ENCODE data around the gene MCM3AP. TPM values are rescaled to one million over a fixed set of nuclear protein-coding genes. Genes with fewer than 3 reads are reported as not detected.

MCM3AP gene
- total RNA-seq, 1 experiment from 2014 or later = 88.4 TPM

DNA sequence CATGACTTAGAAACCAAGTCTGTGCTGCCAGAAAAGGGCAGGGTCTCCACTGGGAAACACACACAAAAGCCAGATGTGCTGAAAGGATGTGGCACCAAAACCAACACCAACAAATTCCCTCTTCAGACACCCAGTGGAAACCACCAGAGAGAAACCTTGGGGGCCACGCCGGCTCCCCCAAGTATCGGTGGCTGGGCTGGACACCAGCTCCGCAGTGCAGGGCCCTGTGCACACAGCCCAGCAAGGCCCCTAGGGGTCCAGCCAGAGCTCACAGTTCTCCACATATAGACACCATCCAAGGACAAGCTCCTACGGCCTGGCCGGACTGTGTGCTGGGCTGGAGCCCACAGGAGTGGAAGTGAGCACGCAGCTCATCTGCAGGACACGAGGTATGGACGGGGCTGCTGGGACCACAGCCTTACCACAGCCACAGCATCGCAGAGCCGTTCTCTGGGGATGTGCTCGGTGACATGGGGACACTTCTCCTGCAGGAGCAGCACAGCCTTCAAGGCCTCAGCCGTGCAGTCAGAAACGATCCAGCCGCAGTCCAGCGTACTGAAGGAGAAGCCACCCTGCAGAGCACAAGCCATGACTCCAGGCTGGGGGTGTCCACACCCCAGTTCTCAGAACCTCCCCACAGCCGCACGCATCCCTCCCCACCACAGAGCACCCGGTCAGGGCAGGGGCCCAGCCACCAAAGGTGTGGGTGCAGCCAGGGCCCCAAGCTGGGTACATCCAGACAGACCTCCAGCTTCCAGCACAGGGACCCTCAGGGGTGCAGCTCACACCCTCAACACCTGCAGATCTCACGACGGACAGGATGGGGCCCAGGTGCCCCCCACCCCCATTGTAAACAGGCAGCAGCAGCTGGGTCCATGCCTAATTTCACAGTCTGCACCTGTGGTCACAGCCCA is 78.1 kb downstream of the MCM3AP start:
- TF ChIP-seq CTCF (IDR thresholded peaks at IDR 0.05 in 2 of 3, conservative IDR thresholded peaks at IDR 0.05 in 1 of 3; ENCODE audit: borderline replicate concordance in 1 of 3, insufficient read depth in 1 of 3, low read depth in 2 of 3, low read length in 2 of 3) (no peak), CEBPB (IDR thresholded peaks at IDR 0.05; ENCODE audit: low read depth) (no peak), EGR1 (IDR thresholded peaks at IDR 0.05; ENCODE audit: low read depth) (no peak), RAD21 (IDR thresholded peaks at IDR 0.05; ENCODE audit: low read depth) (no peak), ZBTB33 (IDR thresholded peaks at IDR 0.05; ENCODE audit: extremely low read depth, insufficient replicate concordance, low read length) (no peak), FOSL1 (IDR thresholded peaks at IDR 0.05; ENCODE audit: low read depth) (no peak), SRF (IDR thresholded peaks at IDR 0.05; ENCODE audit: low read depth) (no peak), JUND (IDR thresholded peaks at IDR 0.05) (no peak), EZH2 (IDR thresholded peaks at IDR 0.05) (no peak), CBX3 (IDR thresholded peaks at IDR 0.05; ENCODE audit: low read depth) (no peak), ZFX (IDR thresholded peaks at IDR 0.05) (no peak), MAX (IDR thresholded peaks at IDR 0.05) (no peak), SIN3A (IDR thresholded peaks at IDR 0.05; ENCODE audit: low read depth) (no peak), TCF7L2 (IDR thresholded peaks at IDR 0.05; ENCODE audit: borderline replicate concordance, extremely low read depth, insufficient read depth, insufficient read length) (no peak), SP1 (IDR thresholded peaks at IDR 0.05; ENCODE audit: low read depth) (no peak), EZH2phosphoT487 (IDR thresholded peaks at IDR 0.05; ENCODE audit: borderline replicate concordance) (no peak), POLR2AphosphoS5 (IDR thresholded peaks at IDR 0.05; ENCODE audit: low read depth, low read length) (no peak)
- TF ChIP-seq, protein P1, sequence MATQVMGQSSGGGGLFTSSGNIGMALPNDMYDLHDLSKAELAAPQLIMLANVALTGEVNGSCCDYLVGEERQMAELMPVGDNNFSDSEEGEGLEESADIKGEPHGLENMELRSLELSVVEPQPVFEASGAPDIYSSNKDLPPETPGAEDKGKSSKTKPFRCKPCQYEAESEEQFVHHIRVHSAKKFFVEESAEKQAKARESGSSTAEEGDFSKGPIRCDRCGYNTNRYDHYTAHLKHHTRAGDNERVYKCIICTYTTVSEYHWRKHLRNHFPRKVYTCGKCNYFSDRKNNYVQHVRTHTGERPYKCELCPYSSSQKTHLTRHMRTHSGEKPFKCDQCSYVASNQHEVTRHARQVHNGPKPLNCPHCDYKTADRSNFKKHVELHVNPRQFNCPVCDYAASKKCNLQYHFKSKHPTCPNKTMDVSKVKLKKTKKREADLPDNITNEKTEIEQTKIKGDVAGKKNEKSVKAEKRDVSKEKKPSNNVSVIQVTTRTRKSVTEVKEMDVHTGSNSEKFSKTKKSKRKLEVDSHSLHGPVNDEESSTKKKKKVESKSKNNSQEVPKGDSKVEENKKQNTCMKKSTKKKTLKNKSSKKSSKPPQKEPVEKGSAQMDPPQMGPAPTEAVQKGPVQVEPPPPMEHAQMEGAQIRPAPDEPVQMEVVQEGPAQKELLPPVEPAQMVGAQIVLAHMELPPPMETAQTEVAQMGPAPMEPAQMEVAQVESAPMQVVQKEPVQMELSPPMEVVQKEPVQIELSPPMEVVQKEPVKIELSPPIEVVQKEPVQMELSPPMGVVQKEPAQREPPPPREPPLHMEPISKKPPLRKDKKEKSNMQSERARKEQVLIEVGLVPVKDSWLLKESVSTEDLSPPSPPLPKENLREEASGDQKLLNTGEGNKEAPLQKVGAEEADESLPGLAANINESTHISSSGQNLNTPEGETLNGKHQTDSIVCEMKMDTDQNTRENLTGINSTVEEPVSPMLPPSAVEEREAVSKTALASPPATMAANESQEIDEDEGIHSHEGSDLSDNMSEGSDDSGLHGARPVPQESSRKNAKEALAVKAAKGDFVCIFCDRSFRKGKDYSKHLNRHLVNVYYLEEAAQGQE (IDR thresholded peaks at IDR 0.05; ENCODE audit: low read depth) = no peak
- TF ChIP-seq, protein P2, sequence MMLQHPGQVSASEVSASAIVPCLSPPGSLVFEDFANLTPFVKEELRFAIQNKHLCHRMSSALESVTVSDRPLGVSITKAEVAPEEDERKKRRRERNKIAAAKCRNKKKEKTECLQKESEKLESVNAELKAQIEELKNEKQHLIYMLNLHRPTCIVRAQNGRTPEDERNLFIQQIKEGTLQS (IDR thresholded peaks at IDR 0.05) = no peak
- no TSS peak for BruUV-seq (replicated peaks)
- no peaks in the 10 kb centered on the region; a peak in 1 of 4 replicates for H3K36me3 ChIP-seq (ENCODE audit: control insufficient read depth in 1 of 2, insufficient read depth in 2 of 2, low read length in 2 of 2)

More for the DNA sequence above, 78.1 kb downstream of the MCM3AP start:
- no peak overlapping the region for H3K4me2 ChIP-seq (ENCODE audit: low read length)
- no peak overlapping the region for H2AFZ ChIP-seq (ENCODE audit: low read depth, low read length, poor library complexity, severe bottlenecking)
- ATAC-seq (no peak), DNase-seq (ENCODE audit: low read depth, low spot score) (no peak)
- no peaks in the 10 kb centered on the region for H3K79me2 ChIP-seq (ENCODE audit: insufficient read depth, low read length)
- H4K20me1 ChIP-seq (ENCODE audit: insufficient read depth) = no peaks in the 10 kb centered on the region
- H3K4me1 ChIP-seq (ENCODE audit: control insufficient read depth in 1 of 2, insufficient read depth in 2 of 2, low read length in 2 of 2) = no peaks in the 10 kb centered on the region
- no peaks in the 10 kb centered on the region for H3K27me3 ChIP-seq (ENCODE audit: insufficient read depth, low read length)
- RAD21 ChIA-PET (ENCODE audit: low non-redundant PET in 1 of 2, low total read pairs in 2 of 2, uncharacterized antibody in 2 of 2, unreplicated experiment in 2 of 2) = no interaction called here
- CTCF ChIA-PET = no interaction called here
- H3K27ac ChIP-seq (ENCODE audit: low read depth, low read length) = no peak overlapping the region
- H3K9ac ChIP-seq (ENCODE audit: low read length) = no peak overlapping the region
- intact Hi-C loops (cut with micrococcal nuclease) = no loop called here
- no peak overlapping the region for H3K4me3 ChIP-seq (replicated peaks in 1 of 2; ENCODE audit: low read depth in 1 of 2, low read length in 2 of 2)
- H3K9me3 ChIP-seq (ENCODE audit: control insufficient read depth in 1 of 2, insufficient read depth in 1 of 2, low read depth in 1 of 2, low read length in 2 of 2) = no peaks in the 10 kb centered on the region
- no peaks in the 10 kb centered on the region for H3K9me2 ChIP-seq (ENCODE audit: insufficient read depth)
- POLR2A ChIA-PET = no interaction called here
